ENCODE results near the gene SIT1. TPM values are rescaled to one million over a fixed set of nuclear protein-coding genes. Genes with fewer than 3 reads are reported as not detected.

SIT1 gene
- total RNA-seq, 1 donor from 2014 or later: 0.52 TPM

DNA sequence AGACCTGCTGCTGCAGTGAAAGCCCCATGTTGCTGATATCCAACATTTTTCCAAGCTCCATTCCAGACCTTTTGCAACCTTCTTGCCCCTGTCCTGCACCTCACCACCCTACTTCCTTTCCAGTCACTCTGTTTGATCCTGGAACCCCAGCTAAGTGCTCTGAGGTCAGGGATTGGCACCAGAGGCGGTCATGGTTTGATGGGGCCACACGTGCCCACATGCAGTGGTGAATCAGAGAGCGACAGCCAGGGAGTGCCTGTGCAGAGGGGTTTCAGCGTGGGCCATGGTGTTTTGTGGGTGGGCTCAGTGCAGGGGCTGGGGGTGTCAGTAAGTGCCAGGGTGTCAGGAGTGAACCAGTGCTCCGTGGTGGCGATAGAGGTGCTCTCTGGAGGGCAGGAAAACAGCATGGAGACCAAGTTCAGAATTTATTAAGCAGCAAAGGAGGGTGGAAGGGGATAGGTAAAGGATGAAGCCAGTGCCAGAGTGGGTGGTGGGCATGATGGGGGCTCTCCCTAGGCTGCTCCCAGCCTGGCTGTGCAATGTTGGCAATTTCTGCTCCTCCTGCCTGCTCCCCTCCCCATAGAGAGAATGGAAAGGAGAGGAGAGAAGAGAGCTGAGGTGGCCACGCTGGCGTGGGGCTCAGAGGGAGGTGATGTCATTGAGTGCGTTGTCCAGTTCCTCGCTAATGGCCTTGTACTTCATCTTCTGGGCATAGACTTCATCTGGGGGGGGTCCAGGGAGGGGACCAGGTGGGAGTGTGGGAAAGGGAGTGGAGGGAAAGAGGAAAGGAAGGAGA lies 32.0 kb upstream of the SIT1 start:
- DNase-seq (ENCODE audit: low spot score): no peak

DNA sequence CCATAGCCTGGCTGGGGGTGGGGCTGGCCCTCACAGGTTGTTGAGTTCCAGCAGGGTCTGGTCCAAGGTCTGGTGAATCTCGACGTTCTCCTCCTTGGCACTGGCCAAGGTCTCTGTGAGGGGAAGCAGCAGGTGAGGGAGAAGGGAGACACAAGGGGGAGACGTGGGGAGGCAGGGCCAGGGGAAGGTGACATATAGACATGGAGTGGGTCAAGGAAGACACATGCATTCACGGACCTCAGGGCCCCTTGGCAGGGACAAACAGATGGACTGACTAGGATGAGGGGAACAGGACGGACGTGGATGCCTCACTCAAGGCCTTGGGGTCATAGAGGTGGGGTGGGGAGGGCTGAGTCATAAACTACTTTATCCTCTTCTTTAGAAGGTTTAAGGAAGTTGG lies 31.3 kb upstream of the SIT1 start:
- no peak for DNase-seq (ENCODE audit: low spot score)

GRCh38 chr9:35681341-35682002 lies 30.7 kb upstream of the SIT1 start:
- DNase-seq (ENCODE audit: low spot score): no peak

DNA sequence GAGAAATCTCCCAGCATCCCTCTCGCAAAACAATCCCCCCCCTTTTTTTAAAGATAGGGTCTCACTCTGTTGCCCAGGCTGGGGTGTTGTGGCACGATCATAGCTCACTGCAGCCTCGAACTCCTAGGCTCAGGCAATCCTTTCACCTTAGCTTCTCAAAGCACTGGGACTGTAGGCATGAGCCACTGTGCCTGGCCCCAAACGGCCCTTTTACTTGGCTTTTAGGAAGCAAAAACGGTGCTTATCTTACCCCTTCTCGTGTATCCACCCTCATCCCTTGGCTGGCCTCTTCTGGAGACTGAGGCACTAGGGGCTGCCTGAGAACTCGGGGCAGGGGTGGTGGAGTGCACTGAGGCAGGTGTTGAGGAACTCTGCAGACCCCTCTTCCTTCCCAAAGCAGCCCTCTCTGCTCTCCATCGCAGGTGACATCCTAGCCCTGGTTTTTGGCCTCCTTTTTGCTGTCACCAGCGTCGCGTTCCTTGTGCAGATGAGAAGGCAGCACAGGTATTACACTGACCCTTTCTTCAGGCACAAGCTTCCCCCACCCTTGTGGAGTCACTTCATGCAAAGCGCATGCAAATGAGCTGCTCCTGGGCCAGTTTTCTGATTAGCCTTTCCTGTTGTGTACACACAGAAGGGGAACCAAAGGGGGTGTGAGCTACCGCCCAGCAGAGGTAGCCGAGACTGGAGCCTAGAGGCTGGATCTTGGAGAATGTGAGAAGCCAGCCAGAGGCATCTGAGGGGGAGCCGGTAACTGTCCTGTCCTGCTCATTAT lies 29.8 kb upstream of the SIT1 start:
- DNase-seq (ENCODE audit: low spot score): no peak

DNA sequence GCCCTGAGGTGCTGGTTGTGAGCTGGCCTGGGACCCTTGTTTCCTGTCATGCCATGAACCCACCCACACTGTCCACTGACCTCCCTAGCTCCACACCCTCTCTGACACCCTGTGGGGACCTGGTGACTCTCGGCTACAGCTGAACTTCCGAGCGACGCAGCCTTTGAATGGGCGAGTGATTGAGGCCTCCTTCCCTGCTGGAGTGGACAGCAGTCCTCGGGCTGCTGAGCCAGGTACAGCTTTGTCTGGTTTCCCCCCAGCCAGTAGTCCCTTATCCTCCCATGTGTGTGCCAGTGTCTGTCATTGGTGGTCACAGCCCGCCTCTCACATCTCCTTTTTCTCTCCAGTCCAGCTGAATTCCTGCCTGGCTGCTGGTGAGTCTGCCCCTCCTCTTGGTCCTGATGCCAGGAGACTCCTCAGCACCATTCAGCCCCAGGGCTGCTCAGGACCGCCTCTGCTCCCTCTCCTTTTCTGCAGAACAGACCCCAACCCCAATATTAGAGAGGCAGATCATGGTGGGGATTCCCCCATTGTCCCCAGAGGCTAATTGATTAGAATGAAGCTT lies 29.1 kb upstream of the SIT1 start:
- no peak for DNase-seq (ENCODE audit: low spot score)

- DNase-seq (ENCODE audit: low spot score): no peak
These were observed 28.4 kb upstream of the SIT1 start for GRCh38 chr9:35679091-35679490.

DNA sequence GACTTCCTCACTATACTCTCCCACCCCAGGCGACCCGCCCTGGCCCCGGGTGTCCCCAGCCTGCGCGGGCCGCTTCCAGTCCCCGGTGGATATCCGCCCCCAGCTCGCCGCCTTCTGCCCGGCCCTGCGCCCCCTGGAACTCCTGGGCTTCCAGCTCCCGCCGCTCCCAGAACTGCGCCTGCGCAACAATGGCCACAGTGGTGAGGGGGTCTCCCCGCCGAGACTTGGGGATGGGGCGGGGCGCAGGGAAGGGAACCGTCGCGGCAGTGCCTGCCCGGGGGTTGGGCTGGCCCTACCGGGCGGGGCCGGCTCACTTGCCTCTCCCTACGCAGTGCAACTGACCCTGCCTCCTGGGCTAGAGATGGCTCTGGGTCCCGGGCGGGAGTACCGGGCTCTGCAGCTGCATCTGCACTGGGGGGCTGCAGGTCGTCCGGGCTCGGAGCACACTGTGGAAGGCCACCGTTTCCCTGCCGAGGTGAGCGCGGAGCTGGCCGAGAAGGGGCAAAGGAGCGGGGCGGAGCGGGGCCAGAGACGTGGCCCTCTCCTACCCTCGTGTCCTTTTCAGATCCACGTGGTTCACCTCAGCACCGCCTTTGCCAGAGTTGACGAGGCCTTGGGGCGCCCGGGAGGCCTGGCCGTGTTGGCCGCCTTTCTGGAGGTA lies 25.1 kb upstream of the SIT1 start:
- no peak for DNase-seq (ENCODE audit: low spot score)

DNA sequence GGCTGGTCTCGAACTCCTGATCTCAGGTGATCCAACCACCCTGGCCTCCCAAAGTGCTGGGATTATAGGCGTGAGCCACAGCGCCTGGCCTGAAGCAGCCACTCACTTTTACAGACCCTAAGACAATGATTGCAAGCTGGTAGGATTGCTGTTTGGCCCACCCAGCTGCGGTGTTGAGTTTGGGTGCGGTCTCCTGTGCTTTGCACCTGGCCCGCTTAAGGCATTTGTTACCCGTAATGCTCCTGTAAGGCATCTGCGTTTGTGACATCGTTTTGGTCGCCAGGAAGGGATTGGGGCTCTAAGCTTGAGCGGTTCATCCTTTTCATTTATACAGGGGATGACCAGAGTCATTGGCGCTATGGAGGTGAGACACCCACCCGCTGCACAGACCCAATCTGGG lies 24.5 kb upstream of the SIT1 start:
- no peak for DNase-seq (ENCODE audit: low spot score)

- no peak for DNase-seq (ENCODE audit: low spot score)
These were observed 23.3 kb upstream of the SIT1 start for GRCh38 chr9:35674025-35674361.

DNA sequence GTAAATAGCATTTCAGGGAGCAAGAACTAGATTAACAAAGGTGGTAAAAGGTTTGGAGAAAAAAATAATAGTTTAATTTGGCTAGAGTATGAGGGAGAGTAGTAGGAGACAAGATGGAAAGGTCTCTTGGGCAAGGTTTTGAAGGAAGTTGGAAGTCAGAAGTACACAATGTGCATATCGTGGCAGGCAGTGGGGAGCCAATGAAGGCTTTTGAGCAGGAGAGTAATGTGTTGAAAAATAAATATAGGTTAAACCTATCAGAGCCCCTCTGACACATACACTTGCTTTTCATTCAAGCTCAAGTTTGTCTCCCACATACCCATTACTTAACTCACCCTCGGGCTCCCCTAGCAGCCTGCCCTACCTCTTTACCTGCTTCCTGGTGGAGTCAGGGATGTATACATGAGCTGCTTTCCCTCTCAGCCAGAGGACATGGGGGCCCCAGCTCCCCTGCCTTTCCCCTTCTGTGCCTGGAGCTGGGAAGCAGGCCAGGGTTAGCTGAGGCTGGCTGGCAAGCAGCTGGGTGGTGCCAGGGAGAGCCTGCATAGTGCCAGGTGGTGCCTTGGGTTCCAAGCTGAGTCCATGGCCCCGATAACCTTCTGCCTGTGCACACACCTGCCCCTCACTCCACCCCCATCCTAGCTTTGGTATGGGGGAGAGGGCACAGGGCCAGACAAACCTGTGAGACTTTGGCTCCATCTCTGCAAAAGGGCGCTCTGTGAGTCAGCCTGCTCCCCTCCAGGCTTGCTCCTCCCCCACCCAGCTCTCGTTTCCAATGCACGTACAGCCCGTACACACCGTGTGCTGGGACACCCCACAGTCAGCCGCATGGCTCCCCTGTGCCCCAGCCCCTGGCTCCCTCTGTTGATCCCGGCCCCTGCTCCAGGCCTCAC lies 22.6 kb upstream of the SIT1 start, which contains the start of gene CA9:
Gene CA9 (plus strand): TSS at position 797 of the 893 bp plus-strand sequence. CDS start 32 bp downstream, at position 829.
- DNase-seq (ENCODE audit: low spot score): no peak

DNA sequence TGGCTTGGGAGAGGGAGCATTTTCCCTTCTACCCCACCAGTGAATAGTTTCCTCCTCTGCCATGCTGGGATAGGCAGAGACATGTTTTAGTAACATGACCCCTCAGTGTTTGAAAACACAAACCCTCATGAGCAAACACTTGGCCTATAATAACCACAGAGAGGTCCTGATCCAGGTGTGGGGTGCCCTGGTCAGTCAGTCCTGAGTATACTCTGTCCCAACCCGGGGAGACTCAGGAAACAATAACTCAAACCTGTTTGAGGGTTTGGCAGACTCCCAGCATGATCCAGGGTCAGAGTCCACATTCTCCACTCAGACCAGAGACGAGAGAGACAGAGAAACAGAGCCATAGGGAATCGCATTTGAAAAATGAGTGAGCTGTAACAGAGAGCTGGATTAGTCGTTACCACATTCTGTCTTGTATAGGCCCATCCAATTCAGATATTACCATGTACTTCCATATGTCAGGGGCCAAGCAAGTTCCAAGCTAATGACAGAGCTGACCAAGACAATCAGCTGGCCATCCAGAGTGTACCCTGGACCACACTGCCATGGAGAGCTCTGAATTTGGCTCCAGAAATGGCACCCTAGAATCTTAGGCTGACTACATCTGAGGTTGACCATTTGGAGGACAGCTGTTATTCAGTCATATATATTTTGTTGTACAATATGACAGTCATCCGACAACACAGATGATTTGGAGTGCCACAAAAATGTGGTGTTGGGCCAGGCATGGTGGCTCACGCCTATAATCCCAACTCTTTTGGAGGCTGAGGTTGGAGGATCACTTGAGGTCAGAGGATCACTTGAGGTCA lies 18.8 kb upstream of the SIT1 start:
- DNase-seq (ENCODE audit: low spot score): no peak

DNA sequence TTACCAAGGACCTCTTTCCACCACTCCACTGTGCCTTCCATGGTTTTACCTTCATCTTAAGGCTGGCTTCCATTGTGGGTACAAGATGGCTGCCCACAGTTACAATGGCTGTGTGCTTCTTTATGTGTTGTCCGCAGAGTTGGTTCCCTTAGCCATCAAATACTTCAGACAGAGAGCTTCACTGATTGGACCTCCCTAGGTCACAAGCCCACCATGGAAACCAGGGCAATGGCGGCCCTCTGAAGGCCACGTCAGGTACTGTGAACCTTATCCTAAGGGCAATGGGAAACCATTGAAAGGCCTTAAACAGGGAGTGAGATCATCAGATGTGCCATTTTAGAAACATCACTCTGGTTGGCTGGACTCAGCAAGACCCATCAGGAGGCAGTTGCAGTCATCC lies 17.2 kb upstream of the SIT1 start:
- no peak for DNase-seq (ENCODE audit: low spot score)

DNA sequence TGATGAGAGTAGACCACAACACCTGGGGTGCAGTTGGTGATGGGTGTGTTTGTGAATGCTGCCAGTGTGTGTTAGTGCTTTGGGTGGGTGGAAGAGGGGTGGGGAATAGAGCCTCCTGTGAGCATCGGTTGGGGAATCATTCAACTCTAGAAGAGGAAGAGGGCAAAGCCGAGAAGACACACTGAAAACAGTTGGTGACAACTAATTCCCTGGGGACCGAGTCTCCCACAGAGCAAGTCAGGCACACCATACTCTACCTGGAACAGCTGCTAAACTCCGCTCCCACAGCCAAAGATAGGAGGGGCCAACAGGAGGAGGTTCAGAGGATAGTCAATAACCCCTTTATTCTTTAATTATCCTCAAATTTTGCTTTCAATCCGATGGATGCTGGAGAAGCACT lies 15.8 kb upstream of the SIT1 start:
- no peak for DNase-seq (ENCODE audit: low spot score)

- no peak for DNase-seq (ENCODE audit: low spot score)
These were observed 15.3 kb upstream of the SIT1 start for GRCh38 chr9:35666045-35666444.

GRCh38 chr9:35665471-35665818 lies 14.7 kb upstream of the SIT1 start:
- no peak for DNase-seq (ENCODE audit: low spot score)

GRCh38 chr9:35664531-35665470 lies 14.1 kb upstream of the SIT1 start, which contains the start of gene ARHGEF39:
TSS of gene ARHGEF39 (minus strand) at chr9:35665195. CDS start at chr9:35665169, 26 bp downstream.
- peak; percentile 77 for DNase-seq (ENCODE audit: low spot score)

DNA sequence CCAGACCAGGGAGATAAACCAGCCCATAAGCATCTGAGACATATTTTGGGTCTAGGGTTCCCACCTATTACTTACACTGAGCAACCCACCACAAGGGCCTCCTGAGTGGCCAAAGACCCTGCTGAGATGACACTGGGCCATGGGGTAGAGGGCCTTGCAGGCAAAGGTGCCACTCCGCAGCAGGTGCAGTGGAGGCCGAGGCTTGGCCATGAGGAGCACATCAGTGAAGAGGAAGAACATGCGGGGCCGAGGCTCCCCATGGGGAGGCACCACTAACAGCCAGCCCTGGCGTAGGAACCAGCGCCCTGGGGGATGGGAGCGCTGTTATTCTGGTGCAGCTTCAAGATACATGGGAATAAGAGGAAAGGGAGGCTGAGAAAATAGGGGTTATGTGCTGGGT lies 11.7 kb upstream of the SIT1 start:
- no peak for DNase-seq (ENCODE audit: low spot score)

- no peak for DNase-seq (ENCODE audit: low spot score)
These were observed 11.1 kb upstream of the SIT1 start for GRCh38 chr9:35661756-35662350.

Measured in ureter (tissue), 1 donor.